SK-N-SH treated with all-trans-retinoic acid at 6 μM for 48 hours (cell line): ENCODE data around the gene DNAH1.

Source experiments
- PPARA ChIP-seq: fragments of 250-450 bp; sonication (Bioruptor Pico); IDR thresholded peaks from 2 replicates; pipeline ENCODE4 v1.5.0; 2020; ENCODE audit warnings: mild to moderate bottlenecking, borderline replicate concordance
- ZFP30 ChIP-seq: fragments of 450-650 bp; formaldehyde crosslinking; IDR thresholded peaks from 2 replicates; pipeline ENCODE4 v1.5.0; 2022; ENCODE audit warnings: mild to moderate bottlenecking, moderate library complexity

GRCh38 chr3:52402101-52402521 lies 86.0 kb downstream of the DNAH1 start:
- TF ChIP-seq ZFP30 (CRISPR knock-in tag) (no peak), PPARA (CRISPR knock-in tag) (no peak)
